GM12878 (cell line): Measurements from ENCODE around the gene MZB1. TPM values are rescaled to one million over a fixed set of nuclear protein-coding genes. Genes with fewer than 3 reads are reported as not detected.

Experiments used
- BCL11A ChIP-seq: IDR thresholded peaks from 2 replicates; pipeline ENCODE4 v1.6.1; 2011; ENCODE audit warnings: low read depth, low read length
- E2F8 ChIP-seq: fragments of 450-650 bp; IDR thresholded peaks from 2 replicates; pipeline ENCODE4 v1.6.1; 2018; ENCODE audit warnings: mild to moderate bottlenecking, low read depth, moderate library complexity; ENCODE audit not compliant: partially characterized antibody
- EZH2 ChIP-seq: IDR thresholded peaks from 2 replicates; pipeline ENCODE4 v1.6.1; 2012; ENCODE audit warnings: low read depth, mild to moderate bottlenecking, control low read depth, inconsistent platforms, low read length, borderline replicate concordance; ENCODE audit not compliant: control insufficient read depth
- HDGF ChIP-seq: fragments of 450-650 bp; IDR thresholded peaks from 2 replicates; pipeline ENCODE4 v1.6.1; 2016; ENCODE audit warnings: antibody characterized with exemption
- IKZF2 ChIP-seq, 2 experiments: fragments of 450-650 bp; IDR thresholded peaks; 2 replicates each; pipeline ENCODE4 v1.6.1; 2017; ENCODE audit warnings: mild to moderate bottlenecking in 2 of 2, moderate library complexity in 2 of 2
- IRF4 ChIP-seq: IDR thresholded peaks from 2 replicates; pipeline ENCODE4 v1.6.1; 2011; ENCODE audit warnings: low read depth, low read length
- IRF5 ChIP-seq: fragments of 450-650 bp; IDR thresholded peaks from 2 replicates; pipeline ENCODE4 v1.6.1; 2017; ENCODE audit warnings: borderline replicate concordance
- KLF5 ChIP-seq: fragments of 450-650 bp; IDR thresholded peaks from 2 replicates; pipeline ENCODE4 v1.6.1; 2014; ENCODE audit warnings: mild to moderate bottlenecking; ENCODE audit not compliant: partially characterized antibody
- LARP7 ChIP-seq: fragments of 450-650 bp; IDR thresholded peaks from 2 replicates; pipeline ENCODE4 v1.6.1; 2017; ENCODE audit warnings: mild to moderate bottlenecking
- MEF2A ChIP-seq: IDR thresholded peaks from 2 replicates; pipeline ENCODE4 v1.6.1; 2011; ENCODE audit warnings: low read depth, mild to moderate bottlenecking, low read length, moderate library complexity; ENCODE audit not compliant: insufficient read depth
- NFXL1 ChIP-seq: fragments of 450-650 bp; IDR thresholded peaks from 2 replicates; pipeline ENCODE4 v1.6.1; 2017; ENCODE audit warnings: antibody characterized with exemption, mild to moderate bottlenecking, borderline replicate concordance
- NFYA ChIP-seq: IDR thresholded peaks from 2 replicates; pipeline ENCODE4 v1.6.1; 2011; ENCODE audit warnings: low read depth, mild to moderate bottlenecking, low read length, improper control_type of control experiment, borderline replicate concordance
- NFYB ChIP-seq: IDR thresholded peaks from 2 replicates; pipeline ENCODE4 v1.6.1; 2011; ENCODE audit warnings: low read depth, mild to moderate bottlenecking, low read length, improper control_type of control experiment, moderate library complexity; ENCODE audit not compliant: insufficient read depth
- NR2F1 ChIP-seq: fragments of 450-650 bp; conservative IDR thresholded peaks from 2 replicates; pipeline ENCODE4 v1.6.1; 2017; ENCODE audit warnings: mild to moderate bottlenecking
- POLR2AphosphoS2 ChIP-seq: IDR thresholded peaks from 2 replicates; pipeline ENCODE4 v1.6.1; 2011; ENCODE audit warnings: low read depth, mild to moderate bottlenecking, low read length, improper control_type of control experiment, moderate library complexity
- POLR2AphosphoS5 ChIP-seq: IDR thresholded peaks from 2 replicates; pipeline ENCODE4 v1.6.1; 2011; ENCODE audit warnings: mild to moderate bottlenecking, low read length, inconsistent platforms
- RAD21 ChIP-seq: IDR thresholded peaks from 2 replicates; pipeline ENCODE4 v1.6.1; 2011; ENCODE audit warnings: mild to moderate bottlenecking, low read depth, low read length, moderate library complexity; ENCODE audit not compliant: insufficient read depth
- SMC3 ChIP-seq: IDR thresholded peaks from 2 replicates; pipeline ENCODE4 v1.6.1; 2011; ENCODE audit warnings: low read length, improper control_type of control experiment, borderline replicate concordance
- SRF ChIP-seq, 2 experiments: IDR thresholded peaks; 2 replicates each; pipeline ENCODE4 v1.6.1; 2011; ENCODE audit warnings: low read depth in 2 of 2, low read length in 2 of 2, mild to moderate bottlenecking in 1 of 2, moderate library complexity in 1 of 2
- SUPT20H ChIP-seq: IDR thresholded peaks from 2 replicates; pipeline ENCODE4 v1.6.1; 2011; ENCODE audit warnings: low read depth, mild to moderate bottlenecking, low read length, moderate library complexity, borderline replicate concordance; ENCODE audit not compliant: control insufficient read depth
- SUZ12 ChIP-seq: fragments of 200-600 bp; sonication (generic); IDR thresholded peaks from one replicate; pipeline ENCODE4 v1.6.1; 2018; ENCODE audit warnings: antibody characterized with exemption, mild to moderate bottlenecking; ENCODE audit not compliant: unreplicated experiment
- TCF12 ChIP-seq: IDR thresholded peaks from 2 replicates; pipeline ENCODE4 v1.6.1; 2011; ENCODE audit warnings: low read depth, mild to moderate bottlenecking, low read length
- YBX1 ChIP-seq: fragments of 450-650 bp; IDR thresholded peaks from 2 replicates; pipeline ENCODE4 v1.6.1; 2016; ENCODE audit warnings: antibody characterized with exemption
- ZNF217 ChIP-seq: fragments of 450-650 bp; IDR thresholded peaks from 2 replicates; pipeline ENCODE4 v1.6.1; 2017; ENCODE audit warnings: antibody characterized with exemption, mild to moderate bottlenecking
- polyA plus RNA-seq, 11 experiments: library from polyadenylated mRNA; depleted of rRNA in 4 of 11; unstranded in 6 of 11; stranded (reverse) in 5 of 11; fragments of >200 nt; fragmentation: Nextera tagmentation in 4 of 11; fragmentation: Illumina TruSeq in 1 of 11; extraction: Ambion mirVana in 4 of 11; extraction: Trizol in 1 of 11; gene quantifications; 1 replicate in 1 of 11; 2 replicates in 10 of 11; pipeline versions ENCODE4 v1.2.1 to v1.2.3, GENCODE V29; 2011 to 2016; ENCODE audit warnings: inconsistent platforms in 2 of 11, missing spikeins in 2 of 11, low read depth in 1 of 11
- total RNA-seq, 4 experiments: library from RNA; depleted of rRNA in 3 of 4; stranded (reverse); fragments of >200 nt in 3 of 4; fragmentation: Illumina TruSeq in 1 of 4; extraction: Trizol in 1 of 4; gene quantifications; 2 replicates each; pipeline versions ENCODE4 v1.2.1 to v1.2.3, GENCODE V29; 2013 to 2021

The MZB1 gene
- total and polyA plus RNA-seq, 10 of the 15 experiments (the other 5 are each of a cell fraction or from before 2014, with no cell fraction given), result 19.3 to 406 (median 188) TPM

GRCh38 chr5:139399501-139400121, 9.9 kb upstream of the MZB1 start (continued):
- TF ChIP-seq YBX1 (no peak), SRF (IDR thresholded peaks at IDR 0.05; ENCODE audit: low read depth in 2 of 2, low read length in 2 of 2) (no peak), NFYA (no peak), IKZF2 (IDR thresholded peaks at IDR 0.05) (peak; percentile 84 to 86), NFYB (no peak), E2F8 (no peak), ZNF217 (no peak), LARP7 (no peak), RAD21 (no peak), SMC3 (no peak; the same call in 1 of the 2 replicates), SUPT20H (no peak), SUZ12 (no peak), BCL11A (peak; percentile 49; the same call in 1 of the 2 replicates), EZH2 (no peak), POLR2AphosphoS5 (peak; percentile 63), IRF5 (no peak), MEF2A (no peak), HDGF (no peak), NFXL1 (no peak), POLR2AphosphoS2 (no peak), NR2F1 (peak; percentile 62; the same call in 1 of the 2 replicates), KLF5 (no peak), TCF12 (peak; percentile 73; the same call in 1 of the 2 replicates), IRF4 (peak; percentile 79)
